ENCODE results near the gene CEP112.

DNA sequence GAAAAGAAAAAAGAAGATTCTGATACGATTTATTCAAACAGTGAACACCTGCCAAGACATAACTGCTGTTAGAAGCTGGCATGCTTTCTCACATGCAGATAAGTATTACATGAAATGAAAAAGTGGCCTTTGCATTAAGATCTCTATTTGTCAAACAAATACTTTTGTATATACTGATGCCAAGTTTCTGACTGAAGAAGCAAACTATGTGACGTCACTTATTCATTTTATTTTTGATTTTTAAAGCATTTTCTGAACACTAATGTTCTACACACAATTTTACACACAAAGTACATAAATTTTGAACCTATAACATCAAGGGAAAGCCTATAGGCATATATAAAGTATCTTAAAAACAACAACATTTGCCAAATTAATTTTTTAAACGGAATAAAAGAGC, 153.8 kb downstream of the CEP112 start:
- TF ChIP-seq CTCF (IDR thresholded peaks at IDR 0.05; ENCODE audit: insufficient read depth, low read length, poor library complexity, severe bottlenecking) (no peak), EZH2phosphoT487 (conservative IDR thresholded peaks at IDR 0.05; ENCODE audit: low read length) (no peak)

Data from SU-DHL-6 (cell line).